H9 (cell line): ENCODE results near the gene STX3. TPM values are rescaled to one million over a fixed set of nuclear protein-coding genes. Genes with fewer than 3 reads are reported as not detected.

ENCODE experiments used
- DNase-seq: peaks from one replicate; pipeline ENCODE4 v3.0.0-alpha.2; 2017
- H2AFZ ChIP-seq: one replicate; pipeline ENCODE4 v1.6.1; 2013; ENCODE audit warnings: mild to moderate bottlenecking, low read length, control low read depth, moderate library complexity
- H2AK5ac ChIP-seq: 2 replicates; pipeline ENCODE4 v1.6.1; 2013; ENCODE audit warnings: low read length, control low read depth, mixed read lengths; ENCODE audit not compliant: insufficient read length
- H2BK120ac ChIP-seq: one replicate; pipeline ENCODE4 v1.6.1; 2013; ENCODE audit warnings: low read depth, mild to moderate bottlenecking, low read length, control low read depth, inconsistent platforms; ENCODE audit not compliant: poor library complexity, severe bottlenecking
- H2BK12ac ChIP-seq: 2 replicates; pipeline ENCODE4 v1.6.1; 2013; ENCODE audit warnings: low read length, control low read depth, mixed read lengths, low read depth; ENCODE audit not compliant: insufficient read length
- H2BK15ac ChIP-seq: 2 replicates; pipeline ENCODE4 v1.6.1; 2013; ENCODE audit warnings: low read depth, low read length, control low read depth
- H2BK20ac ChIP-seq: one replicate; pipeline ENCODE4 v1.6.1; 2013; ENCODE audit warnings: low read depth, mild to moderate bottlenecking, low read length, control low read depth, inconsistent platforms; ENCODE audit not compliant: poor library complexity, severe bottlenecking
- H2BK5ac ChIP-seq: 2 replicates; pipeline ENCODE4 v1.6.1; 2013; ENCODE audit warnings: low read length, control low read depth, mixed read lengths; ENCODE audit not compliant: insufficient read length
- H3K14ac ChIP-seq: 2 replicates; pipeline ENCODE4 v1.6.1; 2013; ENCODE audit warnings: low read length, control low read depth; ENCODE audit not compliant: insufficient read depth
- H3K18ac ChIP-seq: 2 replicates; pipeline ENCODE4 v1.6.1; 2013; ENCODE audit warnings: low read depth, mild to moderate bottlenecking, mixed read lengths, low read length, control low read depth; ENCODE audit not compliant: insufficient read length
- H3K23ac ChIP-seq: 2 replicates; pipeline ENCODE4 v1.6.1; 2013; ENCODE audit warnings: low read length, control low read depth, mixed read lengths, low read depth; ENCODE audit not compliant: insufficient read length
- H3K23me2 ChIP-seq: 2 replicates; pipeline ENCODE4 v1.6.1; 2013; ENCODE audit warnings: low read depth, mild to moderate bottlenecking, mixed read lengths, low read length, control low read depth; ENCODE audit not compliant: insufficient read length, poor library complexity, severe bottlenecking
- H3K27ac ChIP-seq: 2 replicates; pipeline ENCODE4 v1.5.1; 2013; ENCODE audit warnings: low read length, control low read depth, mixed read lengths, low read depth; ENCODE audit not compliant: insufficient read length
- H3K27me3 ChIP-seq: 2 replicates; pipeline ENCODE4 v1.6.1; 2013; ENCODE audit warnings: low read length, control low read depth, inconsistent platforms; ENCODE audit not compliant: insufficient read depth
- H3K4ac ChIP-seq: 2 replicates; pipeline ENCODE4 v1.6.1; 2013; ENCODE audit warnings: low read depth, mild to moderate bottlenecking, control low read depth, inconsistent platforms, low read length, moderate library complexity
- H3K4me1 ChIP-seq: 2 replicates; pipeline ENCODE4 v1.6.1; 2013; ENCODE audit warnings: low read length, control low read depth, inconsistent platforms; ENCODE audit not compliant: insufficient read depth
- H3K4me2 ChIP-seq: 2 replicates; pipeline ENCODE4 v1.6.1; 2013; ENCODE audit warnings: low read length, control low read depth, mixed read lengths; ENCODE audit not compliant: insufficient read length, insufficient read depth
- H3K56ac ChIP-seq: 2 replicates; pipeline ENCODE4 v1.6.1; 2013; ENCODE audit warnings: low read depth, mild to moderate bottlenecking, mixed read lengths, low read length, control low read depth; ENCODE audit not compliant: insufficient read length
- H3K79me1 ChIP-seq: 2 replicates; pipeline ENCODE4 v1.6.1; 2013; ENCODE audit warnings: low read depth, mild to moderate bottlenecking, moderate library complexity, low read length, control low read depth, inconsistent platforms; ENCODE audit not compliant: insufficient read depth, poor library complexity, severe bottlenecking
- H3K79me2 ChIP-seq: 2 replicates; pipeline ENCODE4 v1.6.1; 2013; ENCODE audit warnings: low read length, control low read depth, inconsistent platforms; ENCODE audit not compliant: insufficient read depth
- H3K9ac ChIP-seq: 2 replicates; pipeline ENCODE4 v1.6.1; 2013; ENCODE audit warnings: low read length, control low read depth, mixed read lengths; ENCODE audit not compliant: insufficient read length; ENCODE audit errors: extremely low read depth
- H3K9me3 ChIP-seq: one replicate; pipeline ENCODE4 v1.6.1; 2013; ENCODE audit warnings: low read depth, low read length, inconsistent platforms; ENCODE audit not compliant: control insufficient read depth
- H3T11ph ChIP-seq: one replicate; pipeline ENCODE4 v1.6.1; 2013; ENCODE audit warnings: mild to moderate bottlenecking, low read length, control low read depth, inconsistent platforms
- H4K20me1 ChIP-seq: one replicate; pipeline ENCODE4 v1.6.1; 2013; ENCODE audit not compliant: control insufficient read depth, insufficient read length, insufficient read depth
- H4K5ac ChIP-seq: 2 replicates; pipeline ENCODE4 v1.6.1; 2013; ENCODE audit warnings: low read depth, mild to moderate bottlenecking, mixed read lengths, low read length, control low read depth; ENCODE audit not compliant: insufficient read length
- H4K8ac ChIP-seq: replicated peaks from 2 replicates; pipeline ENCODE4 v1.6.1; 2013; ENCODE audit warnings: low read length, control low read depth, mixed read lengths, low read depth; ENCODE audit not compliant: insufficient read length
- H4K91ac ChIP-seq: 2 replicates; pipeline ENCODE4 v1.6.1; 2013; ENCODE audit warnings: low read depth, mild to moderate bottlenecking, moderate library complexity, mixed read lengths, low read length, control low read depth; ENCODE audit not compliant: insufficient read length
- H3K27ac Mint-ChIP-seq, 3 experiments: 2 replicates in 2 of 3; 3 replicates in 1 of 3; pipeline ENCODE4 v1.8.0; 2020 to 2021; ENCODE audit warnings: mixed read lengths in 3 of 3, mild to moderate bottlenecking in 1 of 3, moderate library complexity in 1 of 3
- H3K27me3 Mint-ChIP-seq: 2 replicates; pipeline ENCODE4 v1.8.0; 2021; ENCODE audit warnings: low read depth, mild to moderate bottlenecking, moderate library complexity, mixed read lengths
- H3K36me3 Mint-ChIP-seq, 3 experiments: 2 replicates in 2 of 3; 3 replicates in 1 of 3; pipeline ENCODE4 v1.8.0; 2020 to 2021; ENCODE audit warnings: low read depth in 3 of 3, mixed read lengths in 3 of 3; ENCODE audit not compliant: insufficient read depth in 1 of 3
- H3K4me1 Mint-ChIP-seq, 2 experiments: 2 replicates each; pipeline ENCODE4 v1.8.0; 2020; ENCODE audit warnings: mixed read lengths in 2 of 2
- H3K4me3 Mint-ChIP-seq, 2 experiments: 2 replicates in 1 of 2; 3 replicates in 1 of 2; pipeline ENCODE4 v1.8.0; 2020 to 2021; ENCODE audit warnings: mild to moderate bottlenecking in 2 of 2, mixed read lengths in 2 of 2, moderate library complexity in 1 of 2
- H3K9me3 Mint-ChIP-seq, 2 experiments: 2 replicates in 1 of 2; 3 replicates in 1 of 2; pipeline ENCODE4 v1.8.0; 2020; ENCODE audit warnings: mild to moderate bottlenecking in 2 of 2, mixed read lengths in 2 of 2, moderate library complexity in 1 of 2
- WGBS: extraction: QIAGEN DNeasy Blood & Tissue Kit; methylation state at CpG from one replicate; pipeline ENCODE4 v1.1.7; 2013; ENCODE audit warnings: missing lambda C conversion rate, low lambda C conversion rate, mixed read lengths; ENCODE audit not compliant: insufficient read length; ENCODE audit errors: extremely low coverage; 5-methylcytosine and 5-hydroxymethylcytosine counted together
- total RNA-seq: library from RNA; stranded (reverse); gene quantifications from 2 replicates; pipeline ENCODE4 v1.2.1, GENCODE V29; 2021
- TF ChIP-seq, protein P1 (sequence below): fragments of 200-600 bp; sonication (generic); conservative IDR thresholded peaks from 3 replicates; pipeline ENCODE4 v1.8.0; 2021; ENCODE audit warnings: antibody characterized with exemption, mild to moderate bottlenecking

Gene STX3
- total RNA-seq, 1 experiment from 2014 or later: 41.0 TPM

DNA sequence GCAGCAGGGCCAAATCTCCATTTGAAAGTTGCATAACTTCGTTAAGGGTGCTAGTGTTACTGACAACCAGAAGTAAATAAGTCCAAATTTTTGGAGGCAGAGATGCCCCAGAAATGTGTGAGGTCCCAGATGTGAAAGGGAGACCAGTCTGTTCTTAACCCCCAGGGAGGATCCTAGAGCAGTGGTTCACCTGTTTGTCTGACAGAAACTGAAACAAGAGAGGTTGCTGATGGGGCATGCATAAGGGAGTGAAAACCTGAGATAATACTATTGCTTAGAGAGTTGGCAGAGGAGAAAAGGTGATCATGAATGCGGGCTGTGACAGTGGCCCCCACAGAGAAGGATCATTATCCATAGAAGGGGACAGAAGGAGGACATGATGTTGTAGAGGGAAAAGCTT, 86.3 kb downstream of the STX3 start:
- H2BK5ac ChIP-seq: no peak overlapping the region
- Mint-ChIP-seq H3K27ac (no peak overlapping the region), H3K27me3 (no peaks in the 10 kb centered on the region), H3K4me3 (no peak overlapping the region), H3K9me3 (no peaks in the 10 kb centered on the region), H3K4me1 (peaks cover 4% of the 10 kb centered on the region in 2 experiments), H3K36me3 (no peaks in the 10 kb centered on the region)
- no peak overlapping the region for H2AK5ac ChIP-seq
- no peaks in the 10 kb centered on the region for H3K79me2 ChIP-seq
- no peak overlapping the region for H3K56ac ChIP-seq
- no peaks in the 10 kb centered on the region for H3K79me1 ChIP-seq
- H3K9ac ChIP-seq: no peak overlapping the region
- no peak overlapping the region for H4K91ac ChIP-seq
- no peaks in the 10 kb centered on the region for H3K23me2 ChIP-seq
- H4K20me1 ChIP-seq: no peaks in the 10 kb centered on the region
- H4K8ac ChIP-seq: no peak overlapping the region
- H3T11ph ChIP-seq: no peak overlapping the region
- H3K9me3 ChIP-seq: no peaks in the 10 kb centered on the region
- H3K18ac ChIP-seq: no peak overlapping the region
- H2BK12ac ChIP-seq: no peak overlapping the region
- H3K4ac ChIP-seq: no peak overlapping the region
- no peaks in the 10 kb centered on the region for H3K27me3 ChIP-seq
- H2BK15ac ChIP-seq: no peak overlapping the region
- no peak overlapping the region for H2AFZ ChIP-seq
- H2BK20ac ChIP-seq: no peak overlapping the region
- no peak overlapping the region for H3K27ac ChIP-seq
- no peak overlapping the region for H4K5ac ChIP-seq
- H3K14ac ChIP-seq: no peak overlapping the region
- no peak overlapping the region for H3K4me2 ChIP-seq
- DNase-seq: no peak
- no peak overlapping the region for H2BK120ac ChIP-seq
- no peak overlapping the region for H3K23ac ChIP-seq
- TF ChIP-seq, protein P1, sequence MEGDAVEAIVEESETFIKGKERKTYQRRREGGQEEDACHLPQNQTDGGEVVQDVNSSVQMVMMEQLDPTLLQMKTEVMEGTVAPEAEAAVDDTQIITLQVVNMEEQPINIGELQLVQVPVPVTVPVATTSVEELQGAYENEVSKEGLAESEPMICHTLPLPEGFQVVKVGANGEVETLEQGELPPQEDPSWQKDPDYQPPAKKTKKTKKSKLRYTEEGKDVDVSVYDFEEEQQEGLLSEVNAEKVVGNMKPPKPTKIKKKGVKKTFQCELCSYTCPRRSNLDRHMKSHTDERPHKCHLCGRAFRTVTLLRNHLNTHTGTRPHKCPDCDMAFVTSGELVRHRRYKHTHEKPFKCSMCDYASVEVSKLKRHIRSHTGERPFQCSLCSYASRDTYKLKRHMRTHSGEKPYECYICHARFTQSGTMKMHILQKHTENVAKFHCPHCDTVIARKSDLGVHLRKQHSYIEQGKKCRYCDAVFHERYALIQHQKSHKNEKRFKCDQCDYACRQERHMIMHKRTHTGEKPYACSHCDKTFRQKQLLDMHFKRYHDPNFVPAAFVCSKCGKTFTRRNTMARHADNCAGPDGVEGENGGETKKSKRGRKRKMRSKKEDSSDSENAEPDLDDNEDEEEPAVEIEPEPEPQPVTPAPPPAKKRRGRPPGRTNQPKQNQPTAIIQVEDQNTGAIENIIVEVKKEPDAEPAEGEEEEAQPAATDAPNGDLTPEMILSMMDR: no peak
- no CpG with 5 or more reads among the region's 2 CpGs for WGBS
- H3K4me1 ChIP-seq: 0 out of 2 replicates have a peak, but pooled peaks cover 3% of the 10 kb centered on the region
